ENCODE results near the gene IGF2. TPM values are rescaled to one million over a fixed set of nuclear protein-coding genes. Genes with fewer than 3 reads are reported as not detected.

IGF2 gene
- total RNA-seq, 1 donor from 2014 or later = 188 TPM

GRCh38 chr11:2090172-2091111 lies 48.7 kb downstream of the IGF2 start:
- Mint-ChIP-seq H3K27ac (ENCODE audit: unreplicated experiment) (no peak overlapping the region), H3K4me1 (ENCODE audit: low read depth, unreplicated experiment) (peaks cover 3% of the 10 kb centered on the region), H3K27me3 (ENCODE audit: low read depth, unreplicated experiment) (peaks cover 23% of the 10 kb centered on the region), H3K9me3 (ENCODE audit: unreplicated experiment) (peaks cover 4% of the 10 kb centered on the region), H3K36me3 (ENCODE audit: low read depth, unreplicated experiment) (peaks cover 2% of the 10 kb centered on the region), H3K4me3 (ENCODE audit: unreplicated experiment) (no peak overlapping the region)
- DNase-seq (ENCODE audit: low read depth) (no peak), FAIRE-seq (no peak)
- Histone ChIP-seq H3K79me2 (ENCODE audit: insufficient read depth, low read length) (no peaks in the 10 kb centered on the region), H4K20me1 (ENCODE audit: insufficient read depth, low read length) (no peaks in the 10 kb centered on the region), H3K27ac (ENCODE audit: low read depth, low read length) (no peak overlapping the region), H3K4me2 (ENCODE audit: low read length) (no peak overlapping the region), H3K4me1 (ENCODE audit: insufficient read depth, low read length) (peaks cover 8% of the 10 kb centered on the region), H3K27me3 (ENCODE audit: insufficient read depth, low read length) (no peaks in the 10 kb centered on the region), H3K9ac (ENCODE audit: low read length) (no peak overlapping the region), H3K36me3 (ENCODE audit: insufficient read depth, low read length) (no peaks in the 10 kb centered on the region), H3K4me3 (ENCODE audit: insufficient read depth, low read depth, low read length) (no peak overlapping the region), H2AFZ (ENCODE audit: low read depth, low read length) (no peak overlapping the region), H3K9me3 (ENCODE audit: insufficient read depth, low read depth, low read length) (peaks cover 7% of the 10 kb centered on the region)
- no peak for TF ChIP-seq EZH2 (IDR thresholded peaks at IDR 0.05; ENCODE audit: insufficient read depth, low read length)
- no peak for TF ChIP-seq CTCF (IDR thresholded peaks at IDR 0.05; ENCODE audit: insufficient read depth, low read depth, low read length)

DNA sequence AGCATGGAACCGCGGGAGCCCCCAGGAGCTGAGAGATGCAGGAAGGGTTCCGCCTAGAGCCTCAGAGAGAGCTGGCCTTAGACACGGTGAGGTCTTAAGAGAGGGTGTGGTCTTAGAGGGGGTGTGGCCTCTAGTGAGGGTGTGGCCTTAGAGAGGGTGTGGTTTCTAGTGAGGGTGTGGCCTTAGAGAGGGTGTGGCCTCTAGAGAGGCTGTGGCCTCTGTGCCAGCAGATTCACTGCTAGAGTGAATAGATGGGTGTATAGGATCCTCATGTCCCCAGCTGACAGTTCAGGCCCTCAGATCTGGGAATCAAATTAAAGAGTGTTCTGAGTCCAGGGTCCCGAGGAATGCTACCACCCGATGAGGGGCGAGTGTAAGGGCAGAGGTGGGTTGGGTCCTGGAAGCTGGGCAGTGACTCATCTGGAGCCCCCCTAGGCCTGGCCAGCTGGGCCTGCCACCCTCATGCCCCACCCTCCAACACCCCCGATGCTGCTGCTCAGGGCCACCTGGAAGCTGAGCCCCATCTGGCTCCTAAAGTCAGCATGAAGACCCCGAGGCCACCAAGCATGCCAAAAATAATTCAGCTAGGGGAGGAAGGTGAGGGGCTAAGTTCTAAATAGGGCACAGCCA lies 49.5 kb downstream of the IGF2 start:
- Histone ChIP-seq H3K4me2 (ENCODE audit: low read length) (no peak overlapping the region), H3K9ac (ENCODE audit: low read length) (no peak overlapping the region), H3K9me3 (ENCODE audit: insufficient read depth, low read depth, low read length) (peaks cover 14% of the 10 kb centered on the region), H3K4me3 (ENCODE audit: insufficient read depth, low read depth, low read length) (no peak overlapping the region), H4K20me1 (ENCODE audit: insufficient read depth, low read length) (no peaks in the 10 kb centered on the region), H2AFZ (ENCODE audit: low read depth, low read length) (no peak overlapping the region), H3K27me3 (ENCODE audit: insufficient read depth, low read length) (no peaks in the 10 kb centered on the region), H3K36me3 (ENCODE audit: insufficient read depth, low read length) (no peaks in the 10 kb centered on the region), H3K79me2 (ENCODE audit: insufficient read depth, low read length) (no peaks in the 10 kb centered on the region), H3K4me1 (ENCODE audit: insufficient read depth, low read length) (peaks cover 5% of the 10 kb centered on the region), H3K27ac (ENCODE audit: low read depth, low read length) (no peak overlapping the region)
- Mint-ChIP-seq H3K36me3 (ENCODE audit: low read depth, unreplicated experiment) (peaks cover 2% of the 10 kb centered on the region), H3K27me3 (ENCODE audit: low read depth, unreplicated experiment) (peaks cover 23% of the 10 kb centered on the region), H3K9me3 (ENCODE audit: unreplicated experiment) (peaks cover 10% of the 10 kb centered on the region), H3K4me1 (ENCODE audit: low read depth, unreplicated experiment) (peaks cover 2% of the 10 kb centered on the region), H3K4me3 (ENCODE audit: unreplicated experiment) (no peak overlapping the region), H3K27ac (ENCODE audit: unreplicated experiment) (no peak overlapping the region)
- TF ChIP-seq EZH2 (IDR thresholded peaks at IDR 0.05; ENCODE audit: insufficient read depth, low read length) = no peak
- TF ChIP-seq CTCF (IDR thresholded peaks at IDR 0.05; ENCODE audit: insufficient read depth, low read depth, low read length) = no peak
- no peak for FAIRE-seq
- no peak for DNase-seq (ENCODE audit: low read depth)

All from astrocyte (in vitro differentiated cells and primary cell).